ENCODE data around the gene PNP.

PNP gene

DNA sequence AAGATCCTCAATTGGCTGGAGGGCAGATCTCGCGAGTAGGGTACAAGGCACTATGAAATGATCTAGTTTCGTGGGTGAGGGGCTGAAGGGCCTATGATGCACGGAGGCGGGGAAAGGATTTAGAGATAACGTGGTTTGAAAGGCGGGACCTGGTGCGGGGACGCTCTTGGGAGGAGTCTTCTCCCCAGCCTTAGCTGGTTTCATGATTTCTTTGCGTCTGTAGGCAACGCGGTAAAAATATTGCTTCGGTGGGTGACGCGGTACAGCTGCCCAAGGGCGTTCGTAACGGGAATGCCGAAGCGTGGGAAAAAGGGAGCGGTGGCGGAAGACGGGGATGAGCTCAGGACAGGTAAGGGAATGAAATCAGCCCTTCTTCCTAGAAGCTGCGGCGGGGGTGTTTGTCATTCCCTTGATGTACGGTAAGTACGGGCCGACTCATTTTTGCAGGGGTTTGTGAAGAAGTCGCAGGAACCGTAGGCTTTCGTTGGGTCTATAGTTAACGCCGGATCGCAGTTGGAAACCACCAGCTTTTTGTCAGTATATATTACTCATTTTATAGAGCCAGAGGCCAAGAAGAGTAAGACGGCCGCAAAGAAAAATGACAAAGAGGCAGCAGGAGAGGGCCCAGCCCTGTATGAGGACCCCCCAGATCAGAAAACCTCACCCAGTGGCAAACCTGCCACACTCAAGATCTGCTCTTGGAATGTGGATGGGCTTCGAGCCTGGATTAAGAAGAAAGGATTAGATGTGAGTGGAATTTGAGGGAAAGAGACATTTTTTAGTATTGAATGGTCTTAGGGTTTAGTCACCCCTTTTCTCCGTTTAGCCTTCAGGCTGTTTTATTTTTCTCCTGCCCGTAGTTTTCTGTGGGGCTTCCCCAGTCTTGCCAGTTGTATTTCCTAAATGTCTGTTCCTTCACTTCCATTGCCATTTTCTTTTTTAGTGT, 13.6 kb upstream of the PNP start:
- no peak for DNase-seq

DNA sequence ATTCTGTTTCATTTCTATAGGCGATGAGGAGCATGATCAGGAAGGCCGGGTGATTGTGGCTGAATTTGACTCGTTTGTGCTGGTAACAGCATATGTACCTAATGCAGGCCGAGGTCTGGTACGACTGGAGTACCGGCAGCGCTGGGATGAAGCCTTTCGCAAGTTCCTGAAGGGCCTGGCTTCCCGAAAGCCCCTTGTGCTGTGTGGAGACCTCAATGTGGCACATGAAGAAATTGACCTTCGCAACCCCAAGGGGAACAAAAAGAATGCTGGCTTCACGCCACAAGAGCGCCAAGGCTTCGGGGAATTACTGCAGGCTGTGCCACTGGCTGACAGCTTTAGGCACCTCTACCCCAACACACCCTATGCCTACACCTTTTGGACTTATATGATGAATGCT, 12.2 kb upstream of the PNP start:
- no peak for DNase-seq

DNA sequence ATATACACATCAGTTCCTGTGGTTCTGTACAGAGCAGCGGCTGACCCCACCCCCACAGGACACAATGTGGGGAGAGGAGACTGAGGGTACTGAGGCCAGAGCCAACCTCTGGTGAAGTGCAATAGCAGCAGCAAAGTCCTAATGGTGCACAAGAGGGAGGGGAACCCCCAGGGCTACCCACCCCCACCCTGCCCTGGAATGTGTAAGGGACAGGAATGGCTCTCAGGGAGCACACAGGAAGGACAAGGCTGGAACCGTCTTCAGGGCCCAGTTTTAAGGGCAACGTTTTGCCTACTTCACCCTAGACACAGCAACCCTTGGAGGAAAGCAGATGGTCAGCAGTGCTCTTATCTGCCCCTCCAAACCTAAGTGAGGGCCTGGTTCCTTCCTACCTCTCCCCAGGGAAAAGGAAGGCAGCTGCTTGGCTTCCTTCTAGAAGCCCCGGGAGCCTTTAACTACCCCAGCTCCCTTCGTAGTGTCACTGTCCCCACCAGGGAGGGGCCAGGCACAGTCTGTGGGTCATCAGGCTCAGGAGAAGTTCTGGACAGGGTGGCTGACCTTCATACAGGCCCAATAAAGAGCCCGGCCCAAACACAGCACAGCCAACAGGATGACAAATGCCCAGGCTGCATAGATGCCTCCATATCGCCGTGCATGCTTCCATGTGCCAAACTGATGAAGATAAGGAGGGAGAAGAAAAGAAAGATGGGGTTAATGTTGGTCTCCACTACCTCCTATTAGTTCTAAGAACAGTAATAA, 11.0 kb upstream of the PNP start:
- DNase-seq, result no peak

DNA sequence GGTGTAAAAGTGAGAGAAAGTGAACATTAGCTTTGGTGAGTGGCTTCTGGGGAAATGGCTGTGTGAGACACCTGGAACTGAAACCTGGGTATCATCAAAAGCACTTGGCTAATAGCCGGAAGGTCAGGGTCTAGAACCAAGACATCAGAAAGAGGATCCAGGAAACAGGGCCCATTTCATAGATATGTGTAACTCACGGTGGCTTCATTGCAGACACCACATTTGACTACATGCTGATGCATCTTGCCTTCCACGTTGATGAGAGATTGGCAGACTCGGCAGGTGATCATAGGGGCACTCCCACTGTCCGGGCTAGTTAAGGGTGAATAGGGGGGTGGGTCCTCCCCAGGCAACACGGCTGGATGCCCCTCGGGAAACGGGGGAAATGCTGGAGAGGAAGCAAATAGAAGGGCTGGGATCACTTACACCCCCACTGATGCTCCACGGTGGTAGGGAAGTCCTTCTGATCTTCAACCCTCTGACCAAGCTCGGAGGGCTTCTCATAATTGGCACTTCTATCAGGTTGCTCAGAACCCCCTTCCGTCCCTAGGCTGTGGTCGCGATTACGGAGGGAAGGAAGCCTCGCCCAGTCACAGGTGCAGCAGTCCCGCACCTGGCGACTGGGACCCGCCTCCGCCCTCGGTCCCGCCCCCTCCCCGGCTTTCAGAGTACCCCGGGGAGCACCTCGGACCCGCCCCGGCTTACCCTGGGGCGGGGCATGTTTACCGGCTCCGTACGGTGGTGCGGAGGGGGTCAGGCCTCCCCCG, 8.6 kb upstream of the PNP start:
- peak; percentile 45 to 55 for DNase-seq

DNA sequence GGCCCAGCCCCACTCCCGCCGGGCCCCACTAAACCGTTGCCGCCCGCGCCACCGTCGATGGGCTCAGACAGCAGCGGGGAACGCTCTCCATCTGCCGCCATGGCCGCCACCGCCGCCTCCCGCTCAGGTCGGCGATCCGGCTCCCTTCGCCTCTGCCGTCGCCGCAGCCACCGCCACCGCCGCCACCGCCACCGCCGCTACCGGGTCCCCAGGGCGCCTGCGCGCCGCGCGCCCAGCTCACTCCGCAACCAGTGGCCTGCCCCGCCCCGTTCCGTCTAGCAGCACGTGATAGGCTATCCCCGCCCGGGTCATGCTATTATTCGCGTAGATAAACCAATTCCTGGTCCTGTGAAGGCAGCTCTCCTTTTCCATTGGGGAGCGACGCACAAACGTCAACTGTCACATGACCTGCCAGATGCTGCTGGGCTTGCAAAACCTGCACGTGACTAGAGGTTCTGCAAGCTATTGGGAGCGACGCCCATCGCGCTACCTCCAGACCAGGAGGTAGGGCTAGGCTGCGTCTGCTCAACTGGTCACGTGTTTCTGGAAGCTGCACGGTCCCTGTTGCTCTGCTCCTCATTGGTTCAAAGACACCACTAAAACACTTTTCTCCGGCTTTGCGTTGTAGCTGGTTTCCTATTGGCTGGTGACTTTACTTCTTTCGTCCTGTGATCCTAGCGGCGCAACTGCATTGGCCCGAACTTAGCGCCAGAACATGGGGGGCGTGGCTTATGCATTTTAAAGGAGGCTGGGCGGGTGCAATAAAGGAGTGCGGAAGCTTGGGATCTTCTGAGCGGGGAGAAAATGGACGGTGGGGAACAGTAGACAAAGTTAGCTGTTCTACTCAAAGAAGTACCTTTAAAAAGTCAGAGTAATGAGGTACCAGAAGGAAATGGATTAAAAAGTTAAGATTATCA, 7.7 kb upstream of the PNP start, which contains the start of gene PIP4P1:
Gene PIP4P1, minus strand, starts transcription at position 210 of the 917 bp plus-strand sequence. Its CDS starts 109 bp downstream, at position 101.
- DNase-seq, result peak; percentile 97 to 98

DNA sequence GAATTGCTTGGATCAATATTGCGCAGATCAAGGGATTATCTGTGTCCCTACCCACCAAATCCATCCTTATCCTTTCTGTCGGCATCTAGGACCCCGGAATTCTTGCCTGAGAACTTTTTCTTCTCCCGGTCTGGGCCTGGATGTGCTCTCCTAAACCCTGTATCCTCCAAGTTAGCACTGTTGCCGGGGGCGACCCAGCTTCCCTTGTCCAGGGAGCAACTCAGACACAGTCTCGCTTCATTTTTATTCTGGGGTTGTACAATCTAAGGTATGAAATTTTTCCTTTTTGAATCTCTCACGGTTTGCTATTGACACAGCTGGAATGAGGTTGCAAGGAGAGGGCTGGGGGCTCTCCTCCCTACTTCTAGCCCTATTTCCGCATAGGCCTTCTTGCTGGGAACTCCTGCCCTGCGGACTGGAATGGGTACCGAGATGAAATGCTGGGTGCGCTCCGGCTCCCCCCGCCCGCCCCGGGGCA, 403 bp upstream of the PNP start:
- no peak for DNase-seq

DNA sequence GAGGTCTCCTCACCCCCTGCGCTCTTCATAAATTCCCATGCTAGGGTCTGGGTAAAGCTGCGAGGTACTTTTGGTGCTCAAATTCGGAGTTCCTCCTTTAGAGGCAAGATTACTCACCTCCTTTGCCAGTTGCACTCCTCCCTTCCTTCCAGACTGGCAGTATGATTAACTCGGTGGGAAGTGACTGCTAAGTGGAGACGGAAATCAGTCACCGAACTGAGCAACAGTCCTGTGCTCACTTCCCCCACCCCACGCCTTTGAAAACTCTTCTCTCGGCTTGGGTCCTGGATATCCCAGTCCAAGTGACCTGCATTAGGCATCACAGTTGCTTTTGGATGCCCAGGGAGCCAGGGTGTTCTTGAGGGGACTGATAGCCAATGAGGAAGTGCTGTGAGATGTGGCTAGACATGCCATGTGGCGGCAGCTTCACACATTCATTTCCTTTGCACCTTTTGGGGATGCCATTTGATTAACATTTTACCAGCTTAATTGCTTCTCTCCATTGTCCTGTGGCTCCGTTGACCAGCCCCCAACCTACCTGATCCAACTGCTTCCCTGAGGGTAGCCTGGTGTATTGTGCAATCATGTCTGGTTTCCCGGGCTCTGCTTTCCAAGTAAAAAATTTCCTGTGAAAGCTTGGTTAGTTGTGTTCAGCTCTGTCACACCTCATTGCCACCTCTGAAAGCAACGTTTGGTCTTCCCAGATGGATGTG, 840 bp downstream of the PNP start:
- DNase-seq, result peak; percentile 64 to 73

DNA sequence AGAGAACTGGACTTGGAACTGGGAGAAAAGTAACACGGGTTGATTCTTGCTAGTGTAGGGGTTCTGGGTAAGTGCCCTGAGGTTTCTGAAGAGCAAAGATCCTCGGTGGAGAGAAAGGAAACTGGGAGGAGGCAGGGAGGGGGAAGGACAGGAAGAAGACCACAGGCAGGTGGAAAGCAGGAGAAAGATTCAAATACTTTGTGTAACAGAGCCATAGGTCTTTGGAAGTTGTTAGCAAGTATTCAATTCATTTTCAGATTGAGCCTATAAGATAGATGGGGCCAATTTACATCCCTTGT, 1.3 kb downstream of the PNP start:
- no peak for DNase-seq

DNA sequence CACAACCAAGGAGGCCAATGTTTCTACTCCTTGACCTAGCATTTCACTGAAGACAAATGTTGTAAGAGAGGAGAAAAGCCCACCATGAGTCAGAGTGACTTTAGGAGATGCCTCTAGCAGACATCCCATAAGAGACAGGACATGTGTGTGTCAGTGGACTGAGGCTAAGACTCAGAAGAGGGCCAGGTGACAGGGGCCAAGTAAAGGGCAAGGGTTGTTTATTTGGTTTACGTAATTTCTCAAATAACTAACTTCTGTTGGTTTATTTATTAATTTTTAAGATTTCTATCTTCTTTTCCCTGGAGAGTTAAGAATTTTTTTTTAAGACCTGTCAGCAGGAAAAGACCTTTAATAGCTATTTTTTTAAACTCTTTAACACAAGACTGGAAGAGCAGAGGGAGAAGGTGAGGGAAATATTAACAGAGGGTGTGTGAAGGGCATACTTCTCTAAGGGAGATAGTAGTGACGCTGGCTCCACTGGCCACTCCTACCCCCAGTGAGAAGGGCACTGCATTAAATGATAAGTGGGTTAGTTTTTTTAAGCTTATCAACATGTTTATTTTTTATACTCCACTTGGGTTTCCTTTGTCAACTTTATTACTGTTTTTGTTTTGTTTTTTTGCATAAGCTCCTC, 3.4 kb downstream of the PNP start:
- no peak for DNase-seq

DNA sequence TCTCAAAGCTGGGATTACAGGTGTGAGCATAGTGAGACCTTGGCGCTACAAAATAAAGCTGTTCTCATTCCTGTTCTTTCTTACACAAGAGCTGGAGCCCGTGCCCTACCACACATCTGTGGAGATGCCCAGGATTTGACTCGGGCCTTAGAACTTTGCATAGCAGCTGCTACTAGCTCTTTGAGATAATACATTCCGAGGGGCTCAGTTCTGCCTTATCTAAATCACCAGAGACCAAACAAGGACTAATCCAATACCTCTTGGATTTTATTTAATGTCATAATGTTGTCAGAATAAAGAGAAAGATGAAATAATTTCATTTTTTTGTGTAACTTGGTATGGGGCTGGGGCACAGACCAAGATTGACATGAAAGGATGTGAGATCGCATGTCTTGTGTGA, 7.6 kb downstream of the PNP start:
- no peak for DNase-seq

DNA sequence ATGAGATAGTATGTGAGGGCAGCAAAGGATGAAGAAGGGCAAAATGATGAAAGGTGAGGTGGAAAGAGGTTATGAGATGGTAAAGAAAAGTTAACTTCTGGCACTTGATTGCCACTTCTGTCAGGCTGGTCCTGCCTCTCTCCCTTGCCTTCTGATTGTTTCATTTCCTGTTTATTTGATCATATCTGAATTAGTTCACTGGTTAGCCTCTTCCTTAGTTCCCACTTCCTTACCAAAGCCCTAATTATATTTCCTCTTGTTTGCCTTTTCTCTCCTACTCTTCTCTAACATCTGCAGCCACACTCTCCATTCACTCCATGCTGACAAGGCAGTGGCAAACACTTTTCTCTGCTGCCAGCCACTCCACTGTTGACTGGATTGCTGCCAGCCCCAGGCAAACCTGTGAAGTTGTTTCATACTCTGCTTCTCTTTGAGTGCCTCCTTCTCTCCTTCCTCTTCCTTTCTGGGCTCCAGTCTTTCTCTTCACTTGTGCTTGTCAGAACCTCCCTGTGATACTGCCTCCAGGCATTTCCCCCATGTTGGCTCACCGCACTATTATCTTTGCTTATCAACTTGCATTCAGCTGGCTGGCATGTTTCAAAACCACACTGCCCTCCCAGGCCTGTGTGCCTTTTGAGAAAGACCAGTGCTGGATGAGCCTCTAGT, 8.1 kb downstream of the PNP start:
- no peak for DNase-seq

DNA sequence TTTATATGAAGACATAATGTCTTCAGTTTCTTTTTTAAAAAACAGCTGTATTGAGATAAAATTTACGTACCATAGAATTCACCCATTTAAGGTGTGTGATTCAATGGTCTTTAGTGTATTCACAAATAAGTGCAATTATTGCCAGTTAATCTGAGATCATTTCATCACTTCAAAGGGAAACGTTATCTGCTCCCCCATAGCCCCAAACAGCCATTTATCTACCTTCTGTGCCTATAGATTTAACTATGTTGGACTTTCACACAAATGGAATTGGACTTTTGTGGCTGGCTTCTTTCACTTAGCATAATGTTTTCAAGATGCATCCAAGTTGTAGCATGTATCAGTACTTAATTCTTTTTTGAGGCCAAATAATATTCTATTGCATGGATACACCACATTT, 9.7 kb downstream of the PNP start:
- no peak for DNase-seq

DNA sequence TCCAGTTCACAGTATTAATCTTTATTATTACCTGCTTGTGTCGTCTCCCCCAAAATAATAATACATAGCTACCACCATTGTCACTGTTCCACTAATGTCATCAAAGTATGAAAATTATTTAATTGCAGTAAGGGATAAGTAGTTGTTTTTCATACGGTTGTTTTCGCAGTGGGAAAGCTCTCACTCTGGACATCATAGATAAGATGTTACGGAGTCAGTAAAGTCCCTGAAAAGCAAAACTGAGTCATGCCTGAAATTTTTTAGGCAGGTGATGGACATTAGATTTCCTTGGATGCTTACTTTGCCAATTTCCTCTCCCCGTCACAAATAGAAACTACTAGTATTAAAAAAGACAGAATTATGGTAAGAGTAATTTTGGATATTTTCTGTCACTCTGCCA, 13.2 kb downstream of the PNP start:
- DNase-seq, result no peak

DNA sequence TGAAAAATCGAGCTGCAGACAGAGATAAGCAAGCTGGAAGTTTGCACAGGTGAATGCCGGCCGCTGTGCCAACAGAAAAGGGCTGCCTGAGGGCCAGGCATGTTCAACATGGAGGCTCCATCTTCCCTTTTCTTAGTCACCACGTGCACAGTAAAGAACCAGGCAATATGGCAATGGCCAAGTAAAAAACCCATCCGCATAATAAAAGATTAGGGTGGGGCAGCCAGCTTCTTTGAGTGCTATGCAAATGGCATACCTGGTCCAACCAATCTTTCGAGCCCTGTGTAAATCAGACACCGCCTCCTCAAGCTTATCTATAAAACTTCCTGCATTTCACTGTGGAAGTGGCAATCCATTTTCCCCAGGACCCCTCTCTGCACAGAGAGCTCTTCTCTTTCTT, 16.7 kb downstream of the PNP start:
- DNase-seq, result no peak

DNA sequence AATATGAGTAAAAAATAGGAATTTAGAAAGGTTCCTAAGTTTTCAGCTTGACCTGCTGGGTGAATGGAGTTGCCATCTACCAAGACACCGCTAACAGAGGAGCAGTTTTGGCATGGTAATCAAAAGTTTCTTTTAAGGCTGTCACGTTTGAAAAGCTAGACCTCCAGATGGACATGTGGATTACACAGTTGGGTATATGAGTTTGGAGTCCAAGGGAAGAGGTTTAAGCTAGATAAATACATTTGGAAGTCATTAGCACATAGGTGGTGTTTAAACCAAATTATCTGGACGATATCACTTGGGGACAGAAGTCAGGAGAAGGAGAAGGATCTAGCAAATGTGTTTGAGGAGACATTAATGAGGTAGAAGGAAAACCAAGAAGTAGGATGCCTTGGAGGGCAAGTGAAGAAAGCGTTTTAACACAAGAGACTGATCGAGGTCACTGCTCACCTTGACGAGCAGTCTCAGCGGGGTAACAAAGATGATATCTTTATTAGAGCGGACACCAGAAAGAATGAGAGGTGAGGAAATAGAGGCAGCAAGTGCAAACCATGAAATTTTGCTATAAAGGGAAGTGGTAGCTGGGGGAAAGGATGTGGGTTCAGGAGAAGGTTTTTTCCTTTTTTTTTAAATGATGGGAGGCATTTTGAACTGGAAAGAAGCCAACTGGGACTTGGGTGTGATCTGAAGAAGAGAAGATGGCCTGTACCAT, 17.6 kb downstream of the PNP start:
- no peak for DNase-seq

DNA sequence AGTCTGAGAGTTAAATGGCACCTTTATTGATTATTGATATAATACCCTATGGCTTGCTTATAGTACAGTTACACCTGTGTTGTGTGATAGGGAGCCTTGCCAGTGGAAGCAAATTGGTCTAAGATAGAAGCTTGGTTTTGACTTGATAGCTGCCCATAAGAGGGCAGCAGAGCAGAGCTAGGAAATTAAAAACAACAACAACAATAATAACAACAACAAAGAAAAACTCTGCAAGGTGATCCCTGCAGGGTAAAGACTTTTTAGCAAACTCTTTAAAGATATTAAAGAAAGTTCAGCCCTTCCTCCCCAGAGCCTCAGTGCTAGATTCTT, 18.2 kb downstream of the PNP start:
- no peak for DNase-seq

DNA sequence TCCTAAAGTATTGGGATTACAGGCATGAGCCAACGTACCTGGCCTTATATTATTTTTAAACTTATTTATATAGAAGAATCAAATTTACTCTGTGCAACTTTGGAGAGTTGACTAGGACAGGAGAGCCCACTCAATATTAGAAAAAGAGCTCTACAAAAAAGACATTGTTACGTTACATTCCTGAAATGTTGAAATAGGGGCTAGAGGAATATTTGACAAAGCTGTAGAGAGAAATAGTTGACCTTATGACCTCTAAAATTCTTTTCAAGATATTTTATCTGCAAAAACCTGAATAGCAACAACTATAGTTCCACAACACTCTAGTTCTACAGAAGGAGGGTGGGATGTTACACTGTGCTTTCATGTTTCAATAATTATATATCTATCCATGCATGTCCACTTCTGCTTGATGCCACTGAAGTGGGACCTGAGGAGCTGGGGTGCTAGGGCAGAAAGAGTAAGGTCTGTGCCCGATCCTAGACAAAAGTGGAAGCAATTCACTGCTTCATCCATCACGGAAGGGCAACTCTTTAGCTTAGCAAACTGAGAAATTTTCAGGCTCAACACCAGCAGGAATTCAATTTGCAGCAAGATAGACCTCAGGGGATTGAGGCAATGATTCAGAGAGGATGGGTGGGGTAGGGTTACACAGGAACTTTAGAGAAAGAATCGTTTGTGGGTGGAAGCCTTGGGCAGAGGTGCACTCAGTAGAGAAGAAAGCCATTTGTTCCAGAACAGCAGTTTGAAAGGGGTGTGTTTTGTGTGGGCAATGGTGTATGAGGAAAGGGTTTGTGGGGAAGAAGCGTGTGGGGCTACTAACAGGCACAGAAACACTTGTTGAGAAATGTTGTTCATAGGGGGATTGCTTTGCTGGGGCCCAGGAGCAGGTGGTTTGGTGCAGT, 20.1 kb downstream of the PNP start:
- DNase-seq, result no peak

DNA sequence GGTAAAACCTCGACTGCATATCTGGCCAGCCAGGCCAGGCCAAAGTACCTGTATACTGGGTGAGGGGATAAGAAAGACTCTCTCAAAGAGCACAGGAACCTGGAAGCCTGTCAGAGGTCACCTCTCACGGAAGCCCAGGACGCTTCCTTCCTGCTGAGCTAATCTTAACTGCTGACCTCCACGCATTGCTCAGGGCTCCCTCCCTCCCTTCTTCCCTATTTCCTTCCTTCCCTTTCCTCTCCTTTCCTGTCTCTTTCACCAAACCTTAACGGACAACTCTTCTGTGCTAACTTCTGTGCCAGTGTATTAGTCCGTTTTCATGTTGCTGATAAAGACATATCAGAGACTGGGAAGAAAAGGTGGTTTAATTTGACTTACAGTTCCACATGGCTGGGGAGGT, 21.4 kb downstream of the PNP start:
- no peak for DNase-seq

DNA sequence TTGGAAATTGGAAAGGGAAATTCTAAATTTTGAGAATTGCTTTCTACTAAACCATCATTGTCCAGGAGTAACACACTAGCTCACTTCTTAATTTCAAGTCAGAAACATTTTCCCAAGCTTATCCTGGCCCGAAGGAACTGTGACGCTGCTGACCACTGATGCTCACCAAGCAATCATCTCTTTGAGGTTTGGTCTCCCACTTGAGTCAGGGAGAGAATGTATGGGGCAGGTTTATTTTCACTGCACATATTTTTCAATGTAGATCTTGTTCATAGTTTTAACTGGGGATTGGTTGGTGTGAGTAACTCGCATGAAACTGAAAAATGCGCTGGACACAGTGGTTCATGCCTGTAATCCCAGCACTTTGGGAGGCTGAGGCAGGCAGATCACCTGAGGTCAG, 23.3 kb downstream of the PNP start:
- DNase-seq, result no peak

All from stimulated activated CD4-positive, alpha-beta T cell treated with anti-CD3 and anti-CD28 coated beads, Interleukin-2, amount 100 ng/mL, for 24 hours (primary cell).